Measurements from ENCODE around the gene KIAA0513. TPM values are rescaled to one million over a fixed set of nuclear protein-coding genes. Genes with fewer than 3 reads are reported as not detected.

The KIAA0513 gene
- total RNA-seq, 2 donors from 2014 or later = 14.7 to 15.8 TPM

GRCh38 chr16:85137323-85138072 lies 109.9 kb downstream of the KIAA0513 start:
- intact Hi-C loops (cut with DNase I) = loop anchor here in 1 of 2 donors (10.0 kb wide), 1 partner anchor 97 kb away; no protein-coding TSS in a partner anchor
- peak; percentile 98 for DNase-seq (ENCODE audit: low spot score)

- no peak for DNase-seq (ENCODE audit: low spot score)
- intact Hi-C loops (cut with DNase I) = loop anchor here in 1 of 2 donors (10.0 kb wide), 1 partner anchor 97 kb away; no protein-coding TSS in a partner anchor
Observed at GRCh38 chr16:85138073-85138824, 110.7 kb downstream of the KIAA0513 start.

- DNase-seq (ENCODE audit: low spot score) = no peak
- intact Hi-C loops (cut with DNase I) = loop anchor here in 1 of 2 donors (10.0 kb wide), 1 partner anchor 96 kb away; no protein-coding TSS in a partner anchor
Observed at GRCh38 chr16:85138825-85139627, 111.4 kb downstream of the KIAA0513 start.

- intact Hi-C loops (cut with DNase I) = loop anchor here in 1 of 2 donors (10.0 kb wide), 1 partner anchor 95 kb away; no protein-coding TSS in a partner anchor
Observed at GRCh38 chr16:85139881-85140339, 112.3 kb downstream of the KIAA0513 start.

GRCh38 chr16:85140455-85141012 lies 112.9 kb downstream of the KIAA0513 start:
- intact Hi-C loops (cut with DNase I) = no loop called here
- no peak for DNase-seq (ENCODE audit: low spot score)

More at GRCh38 chr16:85139881-85140339, 112.3 kb downstream of the KIAA0513 start:
- DNase-seq (ENCODE audit: low spot score) = no peak

- intact Hi-C loops (cut with DNase I) = no loop called here
- DNase-seq (ENCODE audit: low spot score) = peak; percentile 81
Observed at GRCh38 chr16:85141491-85142128, 114.0 kb downstream of the KIAA0513 start.

- intact Hi-C loops (cut with DNase I) = no loop called here
- no peak for DNase-seq (ENCODE audit: low spot score)
Observed at GRCh38 chr16:85142129-85142513, 114.5 kb downstream of the KIAA0513 start.

- DNase-seq (ENCODE audit: low spot score) = no peak
- intact Hi-C loops (cut with DNase I) = no loop called here
Observed at GRCh38 chr16:85142771-85143211, 115.2 kb downstream of the KIAA0513 start.

Other genes starting within 250 kb of the KIAA0513 start
- 100 to 1,000 TPM; 259 to 311 TPM for gene CRISPLD2, start 207.8 kb upstream of the KIAA0513 start, total RNA-seq
- gene ZDHHC7, start 16.3 kb upstream of the KIAA0513 start, total RNA-seq = 10 to 100 TPM; 34.0 to 38.5 TPM
- gene CIBAR2, start 84.7 kb downstream of the KIAA0513 start, total RNA-seq = not detected